ENCODE data around the gene IFI6. TPM values are rescaled to one million over a fixed set of nuclear protein-coding genes. Genes with fewer than 3 reads are reported as not detected.
"Not testable (repeated sequence)": the region's sequence is repeated elsewhere in the genome, so short reads cannot be mapped to it uniquely, and the experiment has no call there.

IFI6 gene
- total and polyA plus RNA-seq, 2 experiments from 2014 or later: 31.9 to 50.2 TPM

DNA sequence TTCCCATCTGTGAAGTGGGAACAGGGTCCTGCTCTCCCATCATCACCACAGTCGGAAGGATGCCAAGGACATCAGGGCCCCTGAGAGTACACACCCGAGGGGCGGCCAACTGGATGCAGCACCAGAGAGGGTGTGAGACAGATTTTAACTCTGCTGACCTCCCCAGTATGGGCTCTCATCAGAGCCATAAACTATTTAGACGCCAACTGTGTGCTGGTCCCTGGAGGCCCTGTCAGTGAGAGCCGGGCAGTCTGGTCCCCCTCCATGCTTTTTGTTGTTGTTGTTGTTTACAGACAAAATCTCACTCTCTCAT, 38.7 kb downstream of the IFI6 start:
- in situ Hi-C loops (cut with MboI): no loop called here
- Histone ChIP-seq H3F3A (ENCODE audit: insufficient read depth) (no peaks in the 10 kb centered on the region), H3K36me3 (ENCODE audit: low read depth) (no peaks in the 10 kb centered on the region), H3K27ac (no peak overlapping the region), H3K9me3 (ENCODE audit: low read depth) (no peaks in the 10 kb centered on the region), H3K79me2 (ENCODE audit: insufficient read depth) (no peaks in the 10 kb centered on the region), H3K4me1 (ENCODE audit: insufficient read depth) (no peaks in the 10 kb centered on the region), H2AFZ (no peak overlapping the region), H3K4me3 (no peak overlapping the region), H4K20me1 (ENCODE audit: insufficient read depth) (no peaks in the 10 kb centered on the region), H3K4me2 (ENCODE audit: unreplicated experiment) (no peak overlapping the region), H3K9ac (no peak overlapping the region), H3K27me3 (replicated peaks; ENCODE audit: insufficient read depth) (no peaks in the 10 kb centered on the region), H3K9me2 (ENCODE audit: insufficient read depth) (no peaks in the 10 kb centered on the region)
- TF ChIP-seq EZH2 (IDR thresholded peaks at IDR 0.05; ENCODE audit: insufficient read depth, poor library complexity, severe bottlenecking): no peak
- TF ChIP-seq EZH2phosphoT487 (IDR thresholded peaks at IDR 0.05; ENCODE audit: insufficient read depth, low read depth): no peak
- no peak for DNase-seq
- 89 to 96% methylated on average over 5 of the region's 5 CpGs for WGBS, 2 experiments (ENCODE audit: low coverage in 1 of 2, low lambda C conversion rate in 2 of 2, missing lambda C conversion rate in 2 of 2)

DNA sequence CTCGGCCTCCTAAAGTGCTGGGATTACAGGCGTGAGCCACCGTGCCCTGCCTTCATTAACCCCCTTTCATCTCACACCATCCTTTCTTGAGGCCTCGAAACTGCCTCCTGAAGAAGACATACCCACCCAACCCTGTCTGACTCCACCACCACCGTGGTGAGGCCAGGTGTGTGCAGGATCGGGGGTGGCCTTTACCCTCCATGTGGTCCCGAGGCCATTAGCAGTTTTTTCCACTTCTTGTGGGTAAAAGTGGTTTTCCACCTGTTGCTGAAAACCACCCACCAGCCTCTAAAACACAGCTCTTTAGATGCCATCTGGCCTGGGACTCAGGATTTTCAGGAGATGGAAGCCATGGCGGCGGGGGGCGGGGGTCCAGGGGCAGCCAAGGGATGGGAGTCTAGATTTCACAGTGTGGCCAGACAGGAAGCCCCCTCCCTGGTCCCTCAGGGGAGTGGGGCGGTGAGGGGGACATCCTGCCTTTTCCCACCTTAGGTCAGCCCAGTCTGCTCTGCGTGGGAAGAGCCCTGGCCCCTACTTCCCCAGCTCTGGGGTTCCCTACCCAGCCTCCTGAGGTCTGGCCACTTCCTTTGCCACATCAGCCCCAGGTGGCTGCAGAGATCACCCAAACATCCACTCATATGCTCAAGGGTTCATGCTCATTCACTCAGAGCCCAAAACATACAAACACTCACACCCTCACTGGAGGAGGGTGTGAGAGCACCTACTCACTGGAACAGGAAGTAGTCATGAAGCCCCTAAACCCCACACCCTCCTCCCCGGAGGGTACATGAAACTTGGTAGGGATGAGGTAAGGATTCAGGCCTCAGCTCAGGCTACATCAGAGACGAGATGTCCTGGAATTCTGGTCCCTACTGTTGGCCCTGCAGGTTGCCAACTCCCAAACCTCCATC, 39.4 kb downstream of the IFI6 start:
- Histone ChIP-seq H3K27me3 (replicated peaks; ENCODE audit: insufficient read depth) (no peaks in the 10 kb centered on the region), H3K27ac (no peak overlapping the region), H3K79me2 (ENCODE audit: insufficient read depth) (no peaks in the 10 kb centered on the region), H3K4me1 (ENCODE audit: insufficient read depth) (no peaks in the 10 kb centered on the region), H3K9ac (no peak overlapping the region), H2AFZ (no peak overlapping the region), H3K9me3 (ENCODE audit: low read depth) (no peaks in the 10 kb centered on the region), H3K4me2 (ENCODE audit: unreplicated experiment) (no peak overlapping the region), H3K36me3 (ENCODE audit: low read depth) (no peaks in the 10 kb centered on the region), H3K9me2 (ENCODE audit: insufficient read depth) (no peaks in the 10 kb centered on the region), H3K4me3 (no peak overlapping the region), H4K20me1 (ENCODE audit: insufficient read depth) (no peaks in the 10 kb centered on the region), H3F3A (ENCODE audit: insufficient read depth) (no peaks in the 10 kb centered on the region)
- no peak for DNase-seq
- in situ Hi-C loops (cut with MboI): no loop called here
- TF ChIP-seq EZH2 (IDR thresholded peaks at IDR 0.05; ENCODE audit: insufficient read depth, poor library complexity, severe bottlenecking) (no peak), EZH2phosphoT487 (IDR thresholded peaks at IDR 0.05; ENCODE audit: insufficient read depth, low read depth) (no peak)
- 93 to 97% methylated on average over 14 of the region's 14 CpGs for WGBS, 2 experiments (ENCODE audit: low coverage in 1 of 2, low lambda C conversion rate in 2 of 2, missing lambda C conversion rate in 2 of 2)

DNA sequence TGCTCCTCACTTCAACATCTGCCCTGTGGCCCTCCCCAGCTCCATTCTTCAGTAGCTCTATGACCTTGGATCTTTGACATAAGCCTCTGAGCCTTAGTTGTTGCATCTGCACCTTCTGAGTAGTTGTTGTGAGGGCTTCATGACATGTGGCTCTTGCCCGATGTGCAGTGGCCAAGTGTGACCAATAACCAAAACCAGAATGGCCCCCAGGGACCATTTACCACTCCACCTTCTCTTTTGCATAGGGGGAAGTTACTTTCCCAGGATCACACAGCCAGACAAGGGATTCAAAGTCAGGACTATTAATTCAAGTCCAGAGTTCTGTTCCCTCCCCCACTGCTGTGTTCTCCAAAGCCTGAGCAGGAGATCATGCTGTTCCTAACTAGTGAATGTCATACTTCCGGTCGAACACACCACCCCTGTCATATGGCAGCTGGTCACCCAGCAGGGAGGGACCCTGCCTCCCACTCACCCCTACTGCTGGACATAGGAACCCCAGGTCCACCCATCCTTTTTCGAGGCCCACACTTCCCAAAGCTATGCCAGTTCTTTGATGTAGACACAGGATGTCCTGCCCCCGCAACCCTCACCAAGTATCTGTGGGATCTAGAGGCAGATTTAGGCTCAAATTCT, 41.0 kb downstream of the IFI6 start:
- Histone ChIP-seq H3K9me2 (ENCODE audit: insufficient read depth) (no peaks in the 10 kb centered on the region), H4K20me1 (ENCODE audit: insufficient read depth) (no peaks in the 10 kb centered on the region), H3K36me3 (ENCODE audit: low read depth) (no peaks in the 10 kb centered on the region), H3K4me3 (no peak overlapping the region), H3K9me3 (ENCODE audit: low read depth) (no peaks in the 10 kb centered on the region), H3F3A (ENCODE audit: insufficient read depth) (no peaks in the 10 kb centered on the region), H2AFZ (peak overlapping the region; percentile 50; the same call in 1 of the 2 replicates), H3K27me3 (replicated peaks; ENCODE audit: insufficient read depth) (no peaks in the 10 kb centered on the region), H3K4me2 (ENCODE audit: unreplicated experiment) (no peak overlapping the region), H3K79me2 (ENCODE audit: insufficient read depth) (no peaks in the 10 kb centered on the region), H3K9ac (no peak overlapping the region), H3K27ac (no peak overlapping the region), H3K4me1 (ENCODE audit: insufficient read depth) (no peaks in the 10 kb centered on the region)
- TF ChIP-seq EZH2phosphoT487 (IDR thresholded peaks at IDR 0.05; ENCODE audit: insufficient read depth, low read depth): no peak
- no peak for TF ChIP-seq EZH2 (IDR thresholded peaks at IDR 0.05; ENCODE audit: insufficient read depth, poor library complexity, severe bottlenecking)
- no peak for DNase-seq
- WGBS, 2 experiments (ENCODE audit: low coverage in 1 of 2, low lambda C conversion rate in 2 of 2, missing lambda C conversion rate in 2 of 2): 47 to 52% methylated on average over 5 of the region's 5 CpGs
- in situ Hi-C loops (cut with MboI): no loop called here

DNA sequence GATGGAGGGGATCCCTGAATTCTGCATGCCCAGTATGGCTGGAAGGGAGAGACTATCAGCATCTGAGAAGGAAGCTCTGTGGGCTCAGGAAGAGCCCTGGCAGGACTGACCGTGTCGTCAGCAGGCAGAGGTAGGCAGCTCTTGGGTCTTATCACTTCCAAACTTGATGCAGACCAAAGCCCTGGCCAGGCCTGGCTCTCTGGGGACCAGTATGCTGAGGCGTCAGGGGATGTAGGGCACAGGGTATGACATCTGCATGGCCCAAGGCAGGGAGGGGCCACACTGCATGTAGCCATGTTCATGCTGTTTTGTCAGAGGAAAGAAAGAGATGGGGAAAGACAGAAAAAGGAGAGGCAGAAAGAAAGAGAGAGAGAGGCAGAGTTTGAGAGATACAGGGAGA, 43.3 kb downstream of the IFI6 start:
- in situ Hi-C loops (cut with MboI): no loop called here
- Histone ChIP-seq H3K36me3 (ENCODE audit: low read depth) (no peaks in the 10 kb centered on the region), H2AFZ (no peak overlapping the region)

DNA sequence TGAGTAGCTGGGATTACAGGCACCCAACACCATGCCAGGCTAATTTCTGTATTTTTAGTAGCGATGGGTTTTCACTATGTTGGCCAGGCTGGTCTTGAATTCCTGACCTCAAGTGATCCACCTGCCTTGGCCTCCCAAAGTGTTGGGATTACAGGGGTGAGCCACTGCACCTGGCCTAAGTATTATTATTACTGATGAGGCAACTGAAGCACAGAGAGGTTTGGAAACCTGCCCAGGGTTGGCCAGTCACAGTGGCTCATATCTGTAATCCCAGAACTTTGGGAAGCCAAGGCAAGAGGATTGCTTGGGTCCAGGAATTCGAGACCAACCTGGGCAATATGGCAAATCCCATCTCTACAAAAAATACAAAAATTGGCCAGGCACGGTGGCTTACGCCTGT, 44.3 kb downstream of the IFI6 start:
- H3K27ac ChIP-seq; H3F3A ChIP-seq (ENCODE audit: insufficient read depth); H2AFZ ChIP-seq; H3K4me3 ChIP-seq; H3K79me2 ChIP-seq (ENCODE audit: insufficient read depth); H3K27me3 ChIP-seq (replicated peaks; ENCODE audit: insufficient read depth); H3K4me2 ChIP-seq (ENCODE audit: unreplicated experiment); H3K36me3 ChIP-seq (ENCODE audit: low read depth); H3K9me2 ChIP-seq (ENCODE audit: insufficient read depth); H3K9me3 ChIP-seq (ENCODE audit: low read depth); H3K4me1 ChIP-seq (ENCODE audit: insufficient read depth); in situ Hi-C loops (cut with MboI); H4K20me1 ChIP-seq (ENCODE audit: insufficient read depth); H3K9ac ChIP-seq: not testable (repeated sequence)
- peak; percentile 42 for DNase-seq
- 71 to 85% methylated on average over 4 of the region's 4 CpGs for WGBS, 2 experiments (ENCODE audit: low coverage in 1 of 2, low lambda C conversion rate in 2 of 2, missing lambda C conversion rate in 2 of 2)

More for the DNA sequence above, 43.3 kb downstream of the IFI6 start:
- Histone ChIP-seq H3K79me2 (ENCODE audit: insufficient read depth) (no peaks in the 10 kb centered on the region), H4K20me1 (ENCODE audit: insufficient read depth) (no peaks in the 10 kb centered on the region), H3K9me2 (ENCODE audit: insufficient read depth) (no peaks in the 10 kb centered on the region), H3K9me3 (ENCODE audit: low read depth) (no peaks in the 10 kb centered on the region), H3K9ac (no peak overlapping the region), H3F3A (ENCODE audit: insufficient read depth) (no peaks in the 10 kb centered on the region), H3K27me3 (replicated peaks; ENCODE audit: insufficient read depth) (no peaks in the 10 kb centered on the region), H3K4me1 (ENCODE audit: insufficient read depth) (no peaks in the 10 kb centered on the region), H3K4me2 (ENCODE audit: unreplicated experiment) (no peak overlapping the region), H3K4me3 (no peak overlapping the region), H3K27ac (no peak overlapping the region)
- whole genome bisulfite sequencing, 2 experiments (ENCODE audit: low coverage in 1 of 2, low lambda C conversion rate in 2 of 2, missing lambda C conversion rate in 2 of 2): 81 to 89% methylated on average over 3 of the region's 3 CpGs
- no peak for TF ChIP-seq EZH2 (IDR thresholded peaks at IDR 0.05; ENCODE audit: insufficient read depth, poor library complexity, severe bottlenecking)
- no peak for TF ChIP-seq EZH2phosphoT487 (IDR thresholded peaks at IDR 0.05; ENCODE audit: insufficient read depth, low read depth)
- no peak for DNase-seq
